ENCODE results near the gene TNFRSF13B. TPM values are rescaled to one million over a fixed set of nuclear protein-coding genes. Genes with fewer than 3 reads are reported as not detected.
A peak's percentile ranks its signal among the peaks of the same experiment; 100 is the strongest.

TNFRSF13B gene
- total and polyA plus RNA-seq, 10 of the 15 experiments (the other 5 are each of a cell fraction or from before 2014, with no cell fraction given), result 15.5 to 231 (median 119) TPM

GRCh38 chr17:16988749-16989229, 16.9 kb upstream of the TNFRSF13B start (continued):
- TF ChIP-seq TCF12 (IDR thresholded peaks at IDR 0.05; ENCODE audit: low read depth, low read length), result 0 out of 2 replicates have a peak, but pooled peaks have one; percentile 28
- 0 out of 2 replicates have a peak, but pooled peaks have one; percentile 7 for TF ChIP-seq MLLT1 (IDR thresholded peaks at IDR 0.05)
- TF ChIP-seq CREB1 (IDR thresholded peaks at IDR 0.05; ENCODE audit: low read depth), result peak; percentile 79; the same call in 1 of the 2 replicates
- TF ChIP-seq POLR2A (IDR thresholded peaks at IDR 0.05; ENCODE audit: low read depth, low read length), result 0 out of 2 replicates have a peak, but pooled peaks have one; percentile 33
- TF ChIP-seq EGR1 (IDR thresholded peaks at IDR 0.05; ENCODE audit: borderline replicate concordance in 1 of 2, low read depth in 2 of 2, low read length in 2 of 2), result peak in 1 of 2 experiments; percentile 51; a peak in 1 of 3 replicates
- peak; percentile 75 for TF ChIP-seq ZBED1 (IDR thresholded peaks at IDR 0.05; ENCODE audit: borderline replicate concordance)
- TF ChIP-seq NR2F1 (conservative IDR thresholded peaks at IDR 0.05), result peak; percentile 39; the same call in 1 of the 2 replicates
- TF ChIP-seq, protein P1, sequence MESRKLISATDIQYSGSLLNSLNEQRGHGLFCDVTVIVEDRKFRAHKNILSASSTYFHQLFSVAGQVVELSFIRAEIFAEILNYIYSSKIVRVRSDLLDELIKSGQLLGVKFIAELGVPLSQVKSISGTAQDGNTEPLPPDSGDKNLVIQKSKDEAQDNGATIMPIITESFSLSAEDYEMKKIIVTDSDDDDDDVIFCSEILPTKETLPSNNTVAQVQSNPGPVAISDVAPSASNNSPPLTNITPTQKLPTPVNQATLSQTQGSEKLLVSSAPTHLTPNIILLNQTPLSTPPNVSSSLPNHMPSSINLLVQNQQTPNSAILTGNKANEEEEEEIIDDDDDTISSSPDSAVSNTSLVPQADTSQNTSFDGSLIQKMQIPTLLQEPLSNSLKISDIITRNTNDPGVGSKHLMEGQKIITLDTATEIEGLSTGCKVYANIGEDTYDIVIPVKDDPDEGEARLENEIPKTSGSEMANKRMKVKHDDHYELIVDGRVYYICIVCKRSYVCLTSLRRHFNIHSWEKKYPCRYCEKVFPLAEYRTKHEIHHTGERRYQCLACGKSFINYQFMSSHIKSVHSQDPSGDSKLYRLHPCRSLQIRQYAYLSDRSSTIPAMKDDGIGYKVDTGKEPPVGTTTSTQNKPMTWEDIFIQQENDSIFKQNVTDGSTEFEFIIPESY (IDR thresholded peaks at IDR 0.05), result no peak
- peak; percentile 30; the same call in 1 of the 2 replicates for TF ChIP-seq SMAD5 (IDR thresholded peaks at IDR 0.05; ENCODE audit: low read depth)
- TF ChIP-seq POLR2AphosphoS5 (IDR thresholded peaks at IDR 0.05; ENCODE audit: low read length), result peak; percentile 27; the same call in 1 of the 2 replicates
- TF ChIP-seq YY1 (IDR thresholded peaks at IDR 0.05; ENCODE audit: low read depth, low read length), result 0 out of 2 replicates have a peak, but pooled peaks have one; percentile 15
- TF ChIP-seq SMC3 (IDR thresholded peaks at IDR 0.05; ENCODE audit: borderline replicate concordance, low read length), result no peak
- peak; percentile 86 for TF ChIP-seq MEF2A (IDR thresholded peaks at IDR 0.05; ENCODE audit: insufficient read depth, low read depth, low read length)
